Measurements from ENCODE around the gene GPR146.

GPR146 gene

GRCh38 chr7:1055956-1056784 lies 11.8 kb downstream of the GPR146 start:
- DNase-seq: no peak

- no peak for DNase-seq
Measured at GRCh38 chr7:1056785-1057410, 12.6 kb downstream of the GPR146 start.

GRCh38 chr7:1057416-1058291 lies 13.3 kb downstream of the GPR146 start:
- no peak for DNase-seq

GRCh38 chr7:1058311-1058710 lies 14.0 kb downstream of the GPR146 start:
- DNase-seq: no peak

GRCh38 chr7:1058821-1059199 lies 14.5 kb downstream of the GPR146 start:
- peak in 11 of 51 donors; percentile 20 to 48 (median 36) for DNase-seq

GRCh38 chr7:1059200-1060091 lies 15.1 kb downstream of the GPR146 start:
- DNase-seq: no peak

- DNase-seq: peak in 1 of 51 donors; percentile 29
Measured at GRCh38 chr7:1060315-1061072, 16.1 kb downstream of the GPR146 start.

GRCh38 chr7:1061180-1061579 lies 16.8 kb downstream of the GPR146 start:
- DNase-seq: no peak

GRCh38 chr7:1062296-1063294 lies 18.2 kb downstream of the GPR146 start:
- no peak for DNase-seq

GRCh38 chr7:1063361-1063760 lies 19.0 kb downstream of the GPR146 start:
- DNase-seq: no peak

- DNase-seq: no peak
Measured at GRCh38 chr7:1064581-1064980, 20.2 kb downstream of the GPR146 start.

- no peak for DNase-seq
Measured at GRCh38 chr7:1065263-1065584, 20.9 kb downstream of the GPR146 start.

- DNase-seq: peak in 47 of 51 donors; percentile 13 to 88 (median 66)
Measured at GRCh38 chr7:1065585-1066241, 21.4 kb downstream of the GPR146 start.

- no peak for DNase-seq
Measured at GRCh38 chr7:1066242-1066588, 21.9 kb downstream of the GPR146 start.

- no peak for DNase-seq
Measured at GRCh38 chr7:1068013-1068412, 23.7 kb downstream of the GPR146 start.

- no peak for DNase-seq
Measured at GRCh38 chr7:1068619-1069018, 24.3 kb downstream of the GPR146 start.

GRCh38 chr7:1070544-1071011 lies 26.2 kb downstream of the GPR146 start:
- DNase-seq: no peak

GRCh38 chr7:1071731-1072254 lies 27.4 kb downstream of the GPR146 start:
- no peak for DNase-seq
